HL-60 (cell line): ENCODE data around the gene SHE.

ENCODE experiments used
- DNase-seq, 2 experiments: peaks; one replicate each; pipeline ENCODE4 v3.0.0-alpha.2; 2010 to 2020; ENCODE audit warnings: low read depth in 1 of 2, low spot score in 1 of 2
- H3K27ac ChIP-seq: fragments of 250-450 bp; sonication (Bioruptor Pico); replicated peaks from 2 replicates; pipeline ENCODE4 v1.5.1; 2020; ENCODE audit warnings: mild to moderate bottlenecking, moderate library complexity
- H3K27me3 ChIP-seq: fragments of 250-450 bp; sonication (Bioruptor Pico); 2 replicates; pipeline ENCODE4 v1.5.1; 2021; ENCODE audit warnings: mild to moderate bottlenecking, moderate library complexity; ENCODE audit not compliant: insufficient read depth, poor library complexity, severe bottlenecking
- H3K4me3 ChIP-seq: replicated peaks from 2 replicates; pipeline ENCODE4 v1.5.1; 2011; ENCODE audit warnings: mild to moderate bottlenecking, control low read depth, low read length; ENCODE audit not compliant: insufficient read depth
- GABPA ChIP-seq: IDR thresholded peaks from 2 replicates; pipeline ENCODE4 v1.6.1; 2012; ENCODE audit warnings: low read depth
- POLR2AphosphoS5 ChIP-seq: IDR thresholded peaks from 2 replicates; pipeline ENCODE4 v1.6.1; 2012; ENCODE audit warnings: low read depth
- SPI1 ChIP-seq: IDR thresholded peaks from 2 replicates; pipeline ENCODE4 v1.6.1; 2012; ENCODE audit warnings: low read depth, mild to moderate bottlenecking, borderline replicate concordance
- TF ChIP-seq, protein P1 (sequence below): IDR thresholded peaks from 2 replicates; pipeline ENCODE4 v1.6.1; 2012; ENCODE audit warnings: low read depth; ENCODE audit not compliant: insufficient replicate concordance
- TF ChIP-seq, protein P2 (sequence below): IDR thresholded peaks from one replicate; pipeline ENCODE4 v1.5.1; 2011; ENCODE audit warnings: low read length, control low read depth, inconsistent platforms; ENCODE audit not compliant: insufficient read depth

SHE gene

DNA sequence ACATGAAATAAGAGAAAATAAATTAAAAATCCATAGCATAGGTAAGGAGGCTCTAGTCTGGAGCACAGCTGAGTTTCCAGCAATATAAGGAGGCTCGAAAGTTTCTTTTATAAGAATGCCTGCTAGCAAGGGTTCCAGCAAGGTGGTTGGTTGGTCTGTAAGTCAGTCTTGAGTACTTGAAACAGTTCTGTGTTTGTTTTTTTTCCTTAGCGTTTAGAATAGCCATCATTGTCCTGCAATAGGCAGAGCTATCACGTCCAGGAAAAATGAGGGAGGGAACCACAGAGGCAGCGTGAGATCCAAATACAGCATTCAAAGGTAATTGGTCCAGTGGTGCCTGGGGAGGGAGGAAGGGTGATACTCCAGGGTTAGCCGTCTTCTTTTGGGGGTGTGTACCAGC is 47.9 kb upstream of the SHE start:
- TF ChIP-seq, protein P1, sequence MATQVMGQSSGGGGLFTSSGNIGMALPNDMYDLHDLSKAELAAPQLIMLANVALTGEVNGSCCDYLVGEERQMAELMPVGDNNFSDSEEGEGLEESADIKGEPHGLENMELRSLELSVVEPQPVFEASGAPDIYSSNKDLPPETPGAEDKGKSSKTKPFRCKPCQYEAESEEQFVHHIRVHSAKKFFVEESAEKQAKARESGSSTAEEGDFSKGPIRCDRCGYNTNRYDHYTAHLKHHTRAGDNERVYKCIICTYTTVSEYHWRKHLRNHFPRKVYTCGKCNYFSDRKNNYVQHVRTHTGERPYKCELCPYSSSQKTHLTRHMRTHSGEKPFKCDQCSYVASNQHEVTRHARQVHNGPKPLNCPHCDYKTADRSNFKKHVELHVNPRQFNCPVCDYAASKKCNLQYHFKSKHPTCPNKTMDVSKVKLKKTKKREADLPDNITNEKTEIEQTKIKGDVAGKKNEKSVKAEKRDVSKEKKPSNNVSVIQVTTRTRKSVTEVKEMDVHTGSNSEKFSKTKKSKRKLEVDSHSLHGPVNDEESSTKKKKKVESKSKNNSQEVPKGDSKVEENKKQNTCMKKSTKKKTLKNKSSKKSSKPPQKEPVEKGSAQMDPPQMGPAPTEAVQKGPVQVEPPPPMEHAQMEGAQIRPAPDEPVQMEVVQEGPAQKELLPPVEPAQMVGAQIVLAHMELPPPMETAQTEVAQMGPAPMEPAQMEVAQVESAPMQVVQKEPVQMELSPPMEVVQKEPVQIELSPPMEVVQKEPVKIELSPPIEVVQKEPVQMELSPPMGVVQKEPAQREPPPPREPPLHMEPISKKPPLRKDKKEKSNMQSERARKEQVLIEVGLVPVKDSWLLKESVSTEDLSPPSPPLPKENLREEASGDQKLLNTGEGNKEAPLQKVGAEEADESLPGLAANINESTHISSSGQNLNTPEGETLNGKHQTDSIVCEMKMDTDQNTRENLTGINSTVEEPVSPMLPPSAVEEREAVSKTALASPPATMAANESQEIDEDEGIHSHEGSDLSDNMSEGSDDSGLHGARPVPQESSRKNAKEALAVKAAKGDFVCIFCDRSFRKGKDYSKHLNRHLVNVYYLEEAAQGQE: no peak
- TF ChIP-seq, protein P2, sequence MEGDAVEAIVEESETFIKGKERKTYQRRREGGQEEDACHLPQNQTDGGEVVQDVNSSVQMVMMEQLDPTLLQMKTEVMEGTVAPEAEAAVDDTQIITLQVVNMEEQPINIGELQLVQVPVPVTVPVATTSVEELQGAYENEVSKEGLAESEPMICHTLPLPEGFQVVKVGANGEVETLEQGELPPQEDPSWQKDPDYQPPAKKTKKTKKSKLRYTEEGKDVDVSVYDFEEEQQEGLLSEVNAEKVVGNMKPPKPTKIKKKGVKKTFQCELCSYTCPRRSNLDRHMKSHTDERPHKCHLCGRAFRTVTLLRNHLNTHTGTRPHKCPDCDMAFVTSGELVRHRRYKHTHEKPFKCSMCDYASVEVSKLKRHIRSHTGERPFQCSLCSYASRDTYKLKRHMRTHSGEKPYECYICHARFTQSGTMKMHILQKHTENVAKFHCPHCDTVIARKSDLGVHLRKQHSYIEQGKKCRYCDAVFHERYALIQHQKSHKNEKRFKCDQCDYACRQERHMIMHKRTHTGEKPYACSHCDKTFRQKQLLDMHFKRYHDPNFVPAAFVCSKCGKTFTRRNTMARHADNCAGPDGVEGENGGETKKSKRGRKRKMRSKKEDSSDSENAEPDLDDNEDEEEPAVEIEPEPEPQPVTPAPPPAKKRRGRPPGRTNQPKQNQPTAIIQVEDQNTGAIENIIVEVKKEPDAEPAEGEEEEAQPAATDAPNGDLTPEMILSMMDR: no peak
- no peak for TF ChIP-seq SPI1
- no peak for TF ChIP-seq GABPA
- no peaks in the 10 kb centered on the region for H3K27me3 ChIP-seq
- no peak overlapping the region for H3K27ac ChIP-seq
- no peak for DNase-seq
- H3K4me3 ChIP-seq: no peak overlapping the region

DNA sequence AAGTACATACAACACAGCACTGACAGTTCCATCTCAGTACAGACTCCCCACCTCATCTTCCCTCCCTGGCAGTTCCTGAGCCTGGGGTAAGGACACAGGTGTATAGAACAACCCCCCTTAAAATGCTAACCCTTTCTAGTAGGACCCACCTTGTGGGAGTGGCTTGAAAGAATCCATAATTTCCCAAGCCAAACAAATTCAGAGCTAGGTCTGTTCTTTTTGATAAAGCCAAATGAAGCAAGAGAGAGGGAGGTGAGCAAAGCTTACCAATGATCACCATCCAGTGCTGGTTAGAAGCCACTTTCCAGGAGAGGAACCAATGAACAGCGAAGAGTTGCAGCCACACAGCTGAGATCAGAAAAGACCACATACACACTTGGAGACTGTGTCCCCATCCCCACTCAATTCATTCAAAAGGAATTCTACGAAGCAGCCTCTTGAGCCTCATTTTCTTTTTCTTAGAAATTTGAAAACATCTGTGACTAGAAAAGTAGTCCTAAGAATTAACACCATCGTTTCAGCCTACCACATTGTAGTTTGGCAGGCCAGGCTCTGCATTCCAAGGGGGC is 47.1 kb upstream of the SHE start:
- H3K27me3 ChIP-seq: no peaks in the 10 kb centered on the region
- no peak for DNase-seq
- H3K4me3 ChIP-seq: no peak overlapping the region
- TF ChIP-seq SPI1: no peak
- no peak for TF ChIP-seq POLR2AphosphoS5
- TF ChIP-seq, protein P2: no peak
- no peak for TF ChIP-seq GABPA
- TF ChIP-seq, protein P1: no peak
- H3K27ac ChIP-seq: no peak overlapping the region

DNA sequence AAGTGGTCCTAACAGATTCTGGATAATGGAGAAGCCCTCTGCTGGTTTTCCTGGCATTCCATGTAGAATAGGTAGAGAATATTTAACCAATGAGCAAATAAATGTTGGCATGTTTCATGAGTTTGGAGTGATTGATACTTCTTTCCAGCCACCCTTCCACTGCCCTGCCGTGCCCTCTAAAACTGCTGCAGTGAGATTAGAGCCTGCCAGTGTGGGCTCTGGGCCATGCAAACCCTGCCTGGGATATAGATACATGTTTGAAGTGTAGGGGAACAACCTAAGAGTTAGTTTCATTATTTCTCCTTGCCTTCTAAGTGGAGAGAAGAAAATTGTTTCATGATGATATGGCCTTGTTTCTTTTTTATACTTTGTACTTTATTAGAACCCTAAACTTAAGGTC is 45.8 kb upstream of the SHE start:
- peak overlapping the region; percentile 22; the same call in 1 of the 2 replicates for H3K27ac ChIP-seq
- DNase-seq: no peak
- H3K27me3 ChIP-seq: peaks cover 2% of the 10 kb centered on the region
- H3K4me3 ChIP-seq: no peak overlapping the region
- TF ChIP-seq, protein P2: no peak
- no peak for TF ChIP-seq SPI1
- TF ChIP-seq, protein P1: no peak
- no peak for TF ChIP-seq GABPA
- TF ChIP-seq POLR2AphosphoS5: no peak
